ENCODE data around the gene TRPC4. TPM values are rescaled to one million over a fixed set of nuclear protein-coding genes. Genes with fewer than 3 reads are reported as not detected.

TRPC4 gene
- total RNA-seq, 1 donor from 2014 or later = 0.49 TPM

DNA sequence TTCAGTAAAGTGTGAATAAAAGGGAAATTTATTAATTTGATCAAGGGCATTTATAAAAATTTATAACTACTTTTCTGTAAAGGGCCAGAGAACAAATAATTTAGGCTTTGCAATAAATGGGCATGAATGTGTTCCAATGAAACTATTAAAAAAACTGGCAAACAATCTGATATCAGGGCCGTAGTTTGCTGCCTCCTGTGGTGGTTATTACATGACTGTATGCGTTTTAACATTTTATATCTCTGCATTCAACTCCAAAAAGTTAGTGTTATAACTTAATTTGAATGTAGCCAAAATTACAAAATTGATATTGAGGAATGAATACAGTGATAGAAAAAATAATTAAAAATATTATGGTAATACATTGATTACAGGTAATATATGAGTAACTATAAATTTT lies 190.5 kb downstream of the TRPC4 start:
- ATAC-seq = no peak
- intact Hi-C loops (cut with DNase I) = no loop called here
- no peak for DNase-seq (ENCODE audit: low spot score)

DNA sequence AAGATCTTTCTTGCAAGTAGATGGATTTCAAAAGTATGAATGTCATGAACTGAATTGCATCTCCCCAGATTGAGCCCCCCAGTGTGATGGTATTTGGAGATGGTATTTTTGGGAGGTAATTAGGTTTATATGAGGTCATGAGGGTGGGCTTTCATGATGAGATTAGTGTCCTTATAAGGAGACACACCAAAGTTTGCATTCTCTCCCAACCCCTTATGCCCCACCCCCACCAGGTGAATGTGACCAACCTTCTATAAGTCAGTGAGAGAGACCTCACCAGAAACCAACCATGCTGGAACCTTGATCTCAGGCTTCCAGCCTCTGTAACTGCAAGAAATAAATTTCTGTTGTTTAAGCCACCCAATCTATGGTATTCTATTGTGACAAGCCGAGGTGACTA lies 199.7 kb downstream of the TRPC4 start:
- intact Hi-C loops (cut with DNase I) = no loop called here
- ATAC-seq (no peak), DNase-seq (ENCODE audit: low spot score) (no peak)

DNA sequence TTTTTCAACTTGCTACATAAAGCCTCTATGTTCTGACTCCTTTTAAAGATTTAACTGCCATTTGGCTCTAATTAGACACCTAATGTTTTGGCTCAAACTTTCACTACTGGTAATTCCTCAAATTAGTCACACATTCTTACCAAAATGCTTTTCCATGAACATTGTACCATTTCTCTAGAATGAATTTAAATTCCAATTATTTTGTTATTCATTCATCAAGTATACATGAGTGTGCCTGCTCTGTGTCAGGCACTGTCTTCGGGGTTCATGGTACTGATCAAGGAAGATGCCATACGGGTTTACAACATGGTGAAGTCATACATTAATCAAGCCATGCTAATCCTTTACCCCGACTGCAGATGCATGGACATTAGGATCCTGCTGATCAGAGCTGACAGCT lies 201.9 kb downstream of the TRPC4 start:
- no peak for DNase-seq (ENCODE audit: low spot score)
- intact Hi-C loops (cut with DNase I) = no loop called here
- no peak for ATAC-seq

DNA sequence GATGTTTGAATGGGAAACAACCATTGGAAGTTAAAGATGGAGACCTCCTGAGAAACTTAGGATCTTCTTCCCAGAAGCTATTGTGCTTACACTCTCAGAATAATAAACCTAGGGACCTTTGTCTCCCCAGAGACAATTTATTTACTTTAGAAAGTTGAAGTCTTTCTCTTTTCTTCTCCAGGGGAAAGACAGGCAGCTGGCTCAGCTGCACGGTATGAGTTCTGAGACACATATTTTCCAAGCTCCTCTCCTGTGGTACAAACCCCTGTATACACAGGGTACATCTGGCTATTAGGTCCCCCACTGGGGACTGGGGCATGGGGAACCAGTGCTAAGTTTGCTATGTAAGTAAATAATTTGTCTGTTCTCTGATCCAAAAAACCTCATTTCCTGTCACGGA lies 203.5 kb downstream of the TRPC4 start:
- no peak for DNase-seq (ENCODE audit: low spot score)
- intact Hi-C loops (cut with DNase I) = no loop called here
- no peak for ATAC-seq

DNA sequence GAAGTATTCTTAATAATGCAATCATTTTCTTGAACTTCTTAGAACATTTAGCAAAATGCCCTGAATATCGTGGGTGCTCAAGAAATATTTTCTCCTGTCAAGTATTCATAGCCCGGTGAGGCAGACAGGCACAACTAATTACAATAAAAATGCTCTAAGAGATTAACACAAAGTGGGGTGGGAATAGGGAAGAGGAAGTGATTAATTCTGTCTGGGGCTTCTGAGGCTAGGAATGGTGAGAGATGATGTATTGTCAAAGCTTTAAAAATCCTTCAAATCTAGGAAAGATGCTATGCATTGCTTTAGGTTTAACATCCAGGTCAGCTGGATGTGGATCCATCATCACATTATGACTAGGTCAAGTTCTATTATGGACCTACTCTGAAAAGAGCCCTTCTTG lies 204.2 kb downstream of the TRPC4 start:
- intact Hi-C loops (cut with DNase I) = no loop called here
- ATAC-seq (no peak), DNase-seq (ENCODE audit: low spot score) (no peak)

DNA sequence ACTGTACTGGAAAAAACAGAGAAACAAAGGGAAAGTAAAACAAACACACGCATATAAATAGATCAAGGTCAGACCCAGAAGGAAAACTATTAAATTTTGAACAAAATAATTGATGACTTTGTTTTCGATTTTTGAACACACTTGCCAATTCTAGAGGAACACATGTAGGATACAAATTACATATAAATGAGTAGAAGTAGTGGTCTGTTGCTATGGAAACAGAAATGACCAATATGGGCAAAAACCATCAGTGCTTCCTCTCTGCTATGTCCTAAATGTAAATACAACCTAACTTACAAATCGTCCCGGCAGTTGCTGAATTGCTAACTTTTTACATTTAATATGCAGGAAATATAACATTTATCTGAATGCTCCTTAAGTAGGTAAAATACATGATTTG lies 205.8 kb downstream of the TRPC4 start:
- DNase-seq (ENCODE audit: low spot score) (no peak), ATAC-seq (no peak)
- intact Hi-C loops (cut with DNase I) = no loop called here

DNA sequence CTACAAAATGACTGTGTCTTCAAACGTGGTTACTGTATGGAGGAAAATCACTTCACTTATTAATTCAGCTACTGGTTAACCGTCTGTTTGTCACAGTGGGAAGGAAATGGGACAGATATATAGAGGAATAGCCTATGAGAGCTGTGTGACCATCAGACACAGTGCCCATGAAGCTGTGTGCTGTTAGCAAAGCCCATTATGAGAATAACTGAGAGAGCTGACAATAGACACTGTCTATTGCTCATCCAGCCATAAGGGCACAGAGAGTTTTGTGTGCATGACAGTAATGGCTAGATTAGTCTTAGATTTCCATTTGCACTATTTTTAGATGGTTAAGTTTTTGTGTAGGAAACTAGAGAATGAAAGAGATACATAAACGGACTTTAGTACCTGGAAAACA lies 206.9 kb downstream of the TRPC4 start:
- ATAC-seq (no peak), DNase-seq (ENCODE audit: low spot score) (no peak)
- intact Hi-C loops (cut with DNase I) = no loop called here

DNA sequence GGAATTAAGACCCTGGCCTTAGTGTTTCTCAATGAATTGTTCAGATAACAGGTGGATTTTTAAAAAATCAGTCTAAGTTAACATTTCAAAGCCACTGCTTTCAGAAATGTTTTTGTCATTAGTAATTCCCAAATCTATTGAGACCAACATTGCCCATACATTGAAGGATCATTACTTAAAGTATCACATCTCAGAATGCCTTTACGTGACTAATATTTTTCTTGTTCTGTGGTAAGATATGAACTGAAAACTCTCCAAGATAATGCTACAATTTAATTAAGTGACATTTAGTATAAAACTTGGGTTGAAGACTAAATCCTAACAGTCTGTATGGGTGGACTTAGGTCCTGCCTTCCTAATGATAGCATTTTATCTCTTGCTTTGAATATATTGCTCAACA lies 211.6 kb downstream of the TRPC4 start:
- DNase-seq (ENCODE audit: low spot score) (no peak), ATAC-seq (no peak)
- intact Hi-C loops (cut with DNase I) = no loop called here

DNA sequence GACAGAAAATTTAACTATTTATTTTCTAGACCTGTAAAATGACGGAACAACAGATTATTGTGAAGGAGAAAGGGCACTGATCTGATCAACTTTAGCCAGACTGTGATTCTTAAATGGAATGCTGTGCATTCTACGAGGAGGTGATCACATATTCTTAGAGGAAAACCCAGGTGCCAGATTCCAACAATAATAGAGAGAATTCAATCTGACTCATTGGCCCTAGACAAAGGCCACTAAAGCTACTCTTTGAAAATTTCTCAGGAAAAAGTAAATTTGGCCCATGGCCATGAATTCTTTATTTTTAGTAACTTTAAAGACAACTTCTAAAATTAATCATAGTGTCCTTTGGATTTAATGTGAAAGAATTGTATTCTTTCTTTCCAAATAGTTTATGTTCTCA lies 212.4 kb downstream of the TRPC4 start:
- no peak for DNase-seq (ENCODE audit: low spot score)
- no peak for ATAC-seq
- intact Hi-C loops (cut with DNase I) = no loop called here

DNA sequence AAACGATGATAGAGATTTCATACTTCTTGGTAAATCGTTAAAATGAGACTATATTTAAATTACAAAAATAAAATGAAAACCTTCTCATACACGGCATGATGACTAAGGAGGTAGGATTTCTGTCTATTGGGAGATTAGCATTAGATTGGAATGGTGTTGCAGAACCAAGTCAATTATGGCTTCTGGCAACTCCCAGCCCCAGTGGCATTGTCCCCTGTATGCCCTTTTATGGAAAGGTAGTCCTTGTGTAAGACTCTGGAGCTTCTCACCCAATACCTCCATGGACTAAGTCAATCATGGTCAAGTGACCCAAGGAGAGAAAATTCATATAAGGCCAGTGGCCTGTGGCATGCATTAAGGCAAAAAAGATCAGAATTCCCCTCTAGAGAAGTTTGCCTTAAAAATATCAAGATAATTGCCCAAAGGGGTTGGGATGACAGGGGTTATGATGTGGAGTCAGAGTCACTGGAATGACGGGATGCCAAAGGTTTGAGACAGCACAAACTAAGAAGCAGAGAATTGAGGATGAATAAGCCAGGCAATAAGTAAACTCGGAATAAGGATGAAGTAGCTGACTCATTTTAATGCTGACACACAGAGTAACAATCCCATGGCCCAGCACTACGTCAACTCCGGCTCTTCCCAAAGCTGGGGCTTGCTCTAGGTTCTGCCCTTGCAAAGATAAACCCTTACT lies 213.2 kb downstream of the TRPC4 start:
- ATAC-seq (peak; percentile 44), DNase-seq (ENCODE audit: low spot score) (no peak)
- intact Hi-C loops (cut with DNase I) = no loop called here

DNA sequence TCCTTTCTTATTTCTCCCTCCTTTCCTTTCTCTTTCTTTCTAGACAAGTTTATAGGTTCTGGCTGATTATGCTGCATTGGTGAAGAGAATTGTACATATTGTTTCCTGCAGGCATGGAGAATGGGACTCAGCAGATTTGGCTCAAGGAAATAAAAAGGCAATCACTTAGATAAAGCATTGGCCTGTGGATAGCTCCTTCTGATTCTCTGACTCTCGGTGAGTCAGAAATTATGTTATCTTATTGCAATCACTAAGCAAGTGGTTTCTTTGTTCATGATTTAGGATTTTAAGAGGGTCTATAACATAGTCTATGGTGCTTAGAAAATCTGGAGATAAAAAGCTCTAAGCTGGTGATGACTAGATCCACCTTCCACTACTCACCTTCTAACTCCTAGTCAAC lies 217.0 kb downstream of the TRPC4 start:
- intact Hi-C loops (cut with DNase I) = no loop called here
- ATAC-seq = no peak
- DNase-seq (ENCODE audit: low spot score) = no peak

DNA sequence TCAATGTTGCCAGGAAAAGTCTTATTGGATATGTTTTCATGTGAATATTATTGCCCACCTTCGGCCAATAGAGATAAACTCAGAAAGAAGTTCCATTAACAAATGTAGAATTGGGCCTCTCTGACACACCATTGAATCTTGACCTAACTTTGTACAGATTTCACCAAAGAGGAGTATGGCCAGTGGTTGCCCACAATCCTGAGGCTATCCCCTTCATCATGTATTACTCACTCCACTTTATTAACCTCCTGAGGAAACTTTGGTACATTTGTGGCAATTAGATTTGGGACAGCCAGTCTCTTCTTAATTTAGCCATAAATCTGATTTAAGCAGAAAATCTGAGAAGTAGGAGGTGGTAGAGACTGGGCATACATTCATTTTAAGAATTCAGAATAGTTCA lies 217.7 kb downstream of the TRPC4 start:
- ATAC-seq (no peak), DNase-seq (ENCODE audit: low spot score) (no peak)
- intact Hi-C loops (cut with DNase I) = no loop called here

DNA sequence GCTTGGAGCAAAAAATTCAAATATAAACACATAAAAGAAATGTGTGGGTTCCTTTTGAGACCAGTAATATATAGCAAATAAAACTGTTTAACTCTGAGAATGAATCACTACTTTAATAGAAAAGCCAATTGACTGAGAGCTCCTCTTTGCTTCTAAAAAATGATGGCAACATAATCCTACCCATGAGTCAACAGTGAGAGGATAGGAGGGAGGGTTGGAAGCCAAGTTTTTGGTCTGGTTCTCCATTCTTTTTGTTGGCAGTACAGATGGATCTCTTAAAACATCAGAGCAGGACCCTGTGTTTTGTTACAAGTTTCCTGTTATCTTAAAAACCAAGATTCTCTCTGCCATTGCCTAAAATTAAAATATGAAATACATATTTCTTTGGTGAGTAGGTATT lies 221.0 kb downstream of the TRPC4 start:
- intact Hi-C loops (cut with DNase I) = no loop called here
- DNase-seq (ENCODE audit: low spot score) (no peak), ATAC-seq (no peak)

DNA sequence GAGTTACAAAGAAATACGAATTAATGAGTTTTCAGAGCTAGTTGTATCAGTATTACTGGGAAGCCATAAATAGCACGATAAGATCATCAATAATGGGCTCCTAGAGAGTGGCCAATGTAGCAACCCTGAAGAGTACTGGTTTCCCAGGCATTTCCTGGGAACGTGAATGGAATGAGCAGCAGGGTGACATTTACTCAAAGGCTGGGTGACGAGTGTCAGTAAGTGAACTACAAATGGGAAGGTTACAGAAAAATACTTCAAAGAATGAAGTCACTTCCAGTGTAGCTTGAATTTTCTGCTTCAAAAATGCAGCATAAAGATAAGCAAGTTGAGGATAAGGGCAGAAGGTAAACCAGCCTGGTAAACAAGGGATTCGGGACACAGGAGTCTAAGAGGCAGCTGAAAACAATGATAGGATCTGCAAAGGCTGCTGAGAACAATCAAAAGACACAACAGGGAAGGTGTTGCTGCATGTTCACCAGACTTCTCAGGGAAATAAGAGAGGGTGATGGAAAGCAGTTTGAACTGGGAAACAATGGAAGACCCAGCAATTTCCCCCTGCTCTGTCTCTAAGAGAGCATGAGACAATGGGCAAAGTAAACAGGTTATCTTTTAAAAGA lies 222.4 kb downstream of the TRPC4 start:
- intact Hi-C loops (cut with DNase I) = no loop called here
- no peak for DNase-seq (ENCODE audit: low spot score)
- no peak for ATAC-seq

DNA sequence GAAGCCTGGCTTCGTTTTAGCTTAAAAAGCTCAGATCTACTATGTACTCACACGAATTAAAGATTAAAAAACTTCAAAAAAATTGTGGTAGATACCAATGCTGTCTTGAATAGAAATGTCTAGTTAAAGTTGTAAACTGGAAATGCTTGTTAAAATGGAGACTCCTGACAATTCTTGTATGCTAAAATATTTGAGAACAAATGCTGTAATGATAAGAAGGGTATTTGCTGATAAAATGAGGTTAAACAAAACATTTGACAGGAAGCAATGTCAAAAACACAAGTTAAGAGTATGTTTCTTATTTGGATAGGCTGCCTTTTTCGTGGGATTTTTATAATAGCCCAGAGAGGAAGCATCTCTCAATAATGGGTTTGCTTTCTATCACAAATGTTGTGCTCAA lies 223.0 kb downstream of the TRPC4 start:
- intact Hi-C loops (cut with DNase I) = no loop called here

DNA sequence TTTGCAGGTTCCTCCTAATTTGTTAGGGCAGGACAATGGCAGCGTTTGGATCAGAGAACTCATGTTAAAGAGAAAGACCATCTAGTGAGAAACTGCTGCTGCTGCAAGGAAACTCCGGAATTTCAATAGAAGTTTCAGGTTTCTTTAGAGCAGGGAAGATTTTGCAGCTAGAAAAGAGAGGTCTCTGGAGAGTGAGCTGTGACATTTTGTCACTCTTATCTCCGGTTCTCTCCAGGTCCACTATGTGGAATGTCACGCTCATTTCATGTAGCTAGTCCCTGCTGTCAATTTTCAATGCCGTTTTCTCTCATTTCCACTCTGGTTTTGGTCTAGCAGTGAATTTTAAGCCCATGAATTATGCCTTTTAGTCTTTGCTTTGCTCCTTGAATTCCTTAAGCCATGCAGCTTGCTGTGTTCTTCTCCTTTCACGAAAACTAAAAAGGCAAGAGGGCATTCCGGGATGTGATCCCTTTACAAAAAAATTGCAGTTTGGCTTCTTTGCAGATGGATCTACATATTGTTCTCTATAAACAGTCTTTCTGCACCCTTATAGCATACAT lies 224.3 kb downstream of the TRPC4 start:
- intact Hi-C loops (cut with DNase I) = no loop called here
- no peak for DNase-seq (ENCODE audit: low spot score)
- no peak for ATAC-seq

More for the DNA sequence above, 223.0 kb downstream of the TRPC4 start:
- no peak for DNase-seq (ENCODE audit: low spot score)
- no peak for ATAC-seq

DNA sequence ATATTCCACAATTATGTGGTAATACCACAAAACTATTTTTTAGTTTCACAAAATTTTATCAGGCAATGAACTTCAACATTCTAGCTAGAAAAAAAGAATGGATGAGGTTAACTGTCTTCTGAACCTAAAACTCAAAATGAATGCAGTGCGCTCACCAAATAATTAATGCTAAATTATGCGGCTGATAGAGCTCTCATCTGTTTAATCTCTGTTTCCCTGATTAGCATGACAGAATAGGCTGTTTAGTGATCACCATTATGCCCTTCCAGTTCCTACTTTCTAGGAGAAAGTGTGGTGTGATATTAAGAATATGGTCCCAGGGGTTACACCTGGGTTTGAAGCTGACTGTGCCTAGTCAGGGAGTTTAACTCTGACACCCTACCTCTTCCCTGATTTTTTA lies 228.2 kb downstream of the TRPC4 start:
- intact Hi-C loops (cut with DNase I) = no loop called here
- ATAC-seq (no peak), DNase-seq (ENCODE audit: low spot score) (no peak)

DNA sequence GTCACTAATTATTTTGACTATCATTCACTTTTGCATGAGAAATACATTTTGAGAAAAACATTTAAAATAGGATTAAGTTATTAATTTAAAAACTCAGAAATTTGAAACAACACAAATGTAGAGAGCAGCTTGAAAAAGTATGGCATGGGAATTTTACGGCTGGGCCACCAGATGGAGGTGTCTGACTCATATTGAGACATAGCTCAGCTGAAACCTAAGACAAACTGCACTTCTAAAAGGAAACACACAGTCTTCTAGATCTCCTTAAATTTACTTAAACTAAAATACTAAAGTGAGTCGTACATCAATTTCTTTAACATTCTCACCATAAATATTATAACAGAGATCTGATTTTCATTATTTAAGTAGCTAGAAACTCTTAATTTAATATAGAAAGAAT lies 229.1 kb downstream of the TRPC4 start:
- no peak for DNase-seq (ENCODE audit: low spot score)
- intact Hi-C loops (cut with DNase I) = no loop called here
- no peak for ATAC-seq

DNA sequence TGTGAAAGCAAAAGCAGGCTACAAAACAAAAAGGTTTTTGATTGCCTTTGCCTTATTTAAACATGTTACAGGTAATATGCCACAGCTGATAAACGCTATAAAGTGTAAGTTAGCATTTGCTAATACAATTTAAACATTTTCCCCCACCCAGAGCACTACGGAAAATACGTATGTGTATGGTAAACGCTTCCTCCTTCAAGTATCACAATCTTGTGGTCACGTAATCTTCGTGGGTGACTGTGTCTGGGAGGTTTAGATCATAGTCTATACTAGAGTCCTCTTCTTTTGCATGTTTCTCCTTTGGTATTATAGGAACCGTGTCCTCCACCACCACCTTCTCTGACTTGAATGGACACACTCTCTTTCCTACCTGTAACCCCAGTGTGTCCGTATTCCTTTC lies 232.9 kb downstream of the TRPC4 start:
- no peak for ATAC-seq

DNA sequence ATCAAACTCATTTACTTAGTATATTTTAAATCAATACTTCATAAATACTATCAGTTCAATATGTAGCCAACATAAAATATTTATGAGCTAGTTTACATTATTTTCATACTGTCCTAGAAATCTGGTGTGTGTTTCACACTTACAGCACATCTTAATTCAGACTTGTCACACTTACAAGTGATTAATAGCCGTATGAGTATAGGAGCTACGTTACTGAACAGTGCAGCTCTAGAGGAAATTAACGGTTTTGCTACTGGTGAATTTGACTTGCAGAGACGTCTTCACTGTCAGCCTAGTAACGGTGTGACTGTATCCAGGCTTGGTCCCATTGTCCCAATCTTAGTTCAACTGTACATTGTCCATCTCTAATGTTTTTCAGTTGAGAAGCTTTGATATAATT lies 237.3 kb downstream of the TRPC4 start:
- intact Hi-C loops (cut with DNase I) = no loop called here
- no peak for DNase-seq (ENCODE audit: low spot score)
- no peak for ATAC-seq

More for the DNA sequence above, 232.9 kb downstream of the TRPC4 start:
- intact Hi-C loops (cut with DNase I) = no loop called here
- no peak for DNase-seq (ENCODE audit: low spot score)

DNA sequence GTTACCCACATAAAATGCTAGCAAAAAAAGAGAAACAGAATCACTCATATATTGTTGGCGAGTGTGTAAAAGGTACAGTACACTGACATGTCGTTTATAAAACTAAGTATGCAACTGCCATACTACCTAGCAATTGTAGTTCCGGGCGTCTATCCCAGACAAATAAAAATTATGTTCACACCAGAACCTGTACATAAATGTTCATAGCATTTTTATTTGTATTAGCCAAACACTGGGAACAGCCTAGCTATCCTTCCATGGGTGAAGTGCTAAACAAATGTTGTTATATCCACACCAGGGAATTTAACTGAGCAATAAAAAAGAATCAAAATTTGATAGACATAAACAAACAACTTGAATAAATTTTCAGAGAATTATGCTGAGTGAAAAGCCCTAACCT lies 242.1 kb downstream of the TRPC4 start:
- intact Hi-C loops (cut with DNase I) = no loop called here
- DNase-seq (ENCODE audit: low spot score) (no peak), ATAC-seq (no peak)

All from sciatic nerve (tissue), 2 donors.